K562 (cell line): Measurements from ENCODE around the gene ERGIC1. TPM values are rescaled to one million over a fixed set of nuclear protein-coding genes. Genes with fewer than 3 reads are reported as not detected.
A peak's percentile ranks its signal among the peaks of the same experiment; 100 is the strongest.

Source experiments
- ASH1L ChIP-seq: fragments of 450-650 bp; IDR thresholded peaks from 2 replicates; pipeline ENCODE4 v1.6.1; 2018; ENCODE audit warnings: borderline replicate concordance, mild to moderate bottlenecking, low read depth; ENCODE audit not compliant: partially characterized antibody
- BRF1 ChIP-seq: IDR thresholded peaks from 3 replicates; pipeline ENCODE4 v1.6.1; 2011; ENCODE audit warnings: borderline replicate concordance, mild to moderate bottlenecking; ENCODE audit not compliant: insufficient read length; ENCODE audit errors: extremely low read depth
- NELFE ChIP-seq: IDR thresholded peaks from 2 replicates; pipeline ENCODE4 v1.6.1; 2011; ENCODE audit warnings: mild to moderate bottlenecking; ENCODE audit not compliant: insufficient read depth, insufficient read length
- NFYB ChIP-seq: IDR thresholded peaks from 2 replicates; pipeline ENCODE4 v1.6.1; 2011; ENCODE audit warnings: mild to moderate bottlenecking, moderate library complexity; ENCODE audit not compliant: insufficient read length; ENCODE audit errors: extremely low read depth
- NR4A1 ChIP-seq, 2 experiments: fragments of 250-450 bp in 1 of 2; fragments of 450-650 bp in 1 of 2; sonication (Bioruptor Pico) in 1 of 2; IDR thresholded peaks; 2 replicates each; pipeline versions ENCODE4 v1.4.0 to v1.6.1; 2016 to 2020; ENCODE audit warnings: mild to moderate bottlenecking in 2 of 2, missing compliant biosample characterization in 1 of 2, missing genetic modification characterization in 1 of 2, moderate library complexity in 1 of 2
- POLR3A ChIP-seq: IDR thresholded peaks from 2 replicates; pipeline ENCODE4 v1.6.1; 2011; ENCODE audit warnings: borderline replicate concordance, mild to moderate bottlenecking, moderate library complexity; ENCODE audit not compliant: insufficient read length, insufficient read depth; ENCODE audit errors: extremely low read depth
- RBM15 ChIP-seq: fragments of 200-400 bp; formaldehyde crosslinking; IDR thresholded peaks from 2 replicates; pipeline ENCODE4 v1.6.1; 2018; ENCODE audit warnings: mild to moderate bottlenecking, low read length, moderate library complexity; ENCODE audit not compliant: insufficient read depth
- SAFB ChIP-seq: fragments of 200-400 bp; formaldehyde crosslinking; IDR thresholded peaks from 2 replicates; pipeline ENCODE4 v1.6.1; 2017; ENCODE audit warnings: low read depth, low read length, borderline replicate concordance
- SMAD4 ChIP-seq: fragments of 250-450 bp; sonication (Bioruptor Pico); conservative IDR thresholded peaks from 2 replicates; pipeline ENCODE4 v1.8.0; 2021; ENCODE audit warnings: inconsistent platforms, mild to moderate bottlenecking, moderate library complexity
- TRIM24 ChIP-seq, 2 experiments: fragments of 450-650 bp; IDR thresholded peaks; 2 replicates each; pipeline ENCODE4 v1.6.1; 2016
- YBX1 ChIP-seq: fragments of 450-650 bp; IDR thresholded peaks from 2 replicates; pipeline ENCODE4 v1.7.1; 2016; ENCODE audit warnings: mild to moderate bottlenecking
- ZC3H4 ChIP-seq: sonication (generic); formaldehyde crosslinking; IDR thresholded peaks from 2 replicates; pipeline ENCODE4 v1.9.0; 2021; ENCODE audit warnings: missing genetic modification reagents, borderline replicate concordance
- ZNF311 ChIP-seq: fragments of 250-450 bp; sonication (Bioruptor Pico); IDR thresholded peaks from 2 replicates; pipeline ENCODE4 v1.4.0; 2020; ENCODE audit warnings: mild to moderate bottlenecking, moderate library complexity
- polyA plus RNA-seq, 8 experiments: library from polyadenylated mRNA; depleted of rRNA in 4 of 8; stranded (reverse) in 5 of 8; unstranded in 3 of 8; fragments of >200 nt; fragmentation: Nextera tagmentation in 2 of 8; fragmentation: Illumina TruSeq in 1 of 8; extraction: Ambion mirVana in 2 of 8; extraction: Trizol in 1 of 8; gene quantifications; 2 replicates each; pipeline versions ENCODE4 v1.2.1 to v1.2.3, GENCODE V29; 2011 to 2014; ENCODE audit warnings: inconsistent platforms in 1 of 8, missing spikeins in 1 of 8
- total RNA-seq, 7 experiments: library from RNA; depleted of rRNA in 6 of 7; stranded (reverse); fragments of >200 nt in 6 of 7; fragmentation: Illumina TruSeq in 2 of 7; extraction: Trizol in 2 of 7; gene quantifications; 2 replicates each; pipeline versions ENCODE4 v1.2.1 to v1.2.3, GENCODE V29; 2011 to 2021; ENCODE audit warnings: low replicate concordance in 1 of 7
- TF ChIP-seq, protein P1 (sequence below): sonication (generic); formaldehyde crosslinking; IDR thresholded peaks from 2 replicates; pipeline ENCODE4 v1.8.0; 2022; ENCODE audit warnings: missing genetic modification reagents, mild to moderate bottlenecking, moderate library complexity, borderline replicate concordance
- TF ChIP-seq, protein P2 (sequence below): fragments of 450-650 bp; IDR thresholded peaks from 2 replicates; pipeline ENCODE4 v1.6.1; 2017; ENCODE audit warnings: antibody characterized with exemption, mild to moderate bottlenecking
- TF ChIP-seq, protein P3 (sequence below): sonication (generic); formaldehyde crosslinking; IDR thresholded peaks from 2 replicates; pipeline ENCODE4 v1.8.0; 2023; ENCODE audit warnings: mild to moderate bottlenecking, missing genetic modification reagents

The ERGIC1 gene
- total and polyA plus RNA-seq, 9 of the 15 experiments (the other 6 are each of a cell fraction or from before 2014, with no cell fraction given) = 5.5 to 68.4 (median 36.4) TPM

DNA sequence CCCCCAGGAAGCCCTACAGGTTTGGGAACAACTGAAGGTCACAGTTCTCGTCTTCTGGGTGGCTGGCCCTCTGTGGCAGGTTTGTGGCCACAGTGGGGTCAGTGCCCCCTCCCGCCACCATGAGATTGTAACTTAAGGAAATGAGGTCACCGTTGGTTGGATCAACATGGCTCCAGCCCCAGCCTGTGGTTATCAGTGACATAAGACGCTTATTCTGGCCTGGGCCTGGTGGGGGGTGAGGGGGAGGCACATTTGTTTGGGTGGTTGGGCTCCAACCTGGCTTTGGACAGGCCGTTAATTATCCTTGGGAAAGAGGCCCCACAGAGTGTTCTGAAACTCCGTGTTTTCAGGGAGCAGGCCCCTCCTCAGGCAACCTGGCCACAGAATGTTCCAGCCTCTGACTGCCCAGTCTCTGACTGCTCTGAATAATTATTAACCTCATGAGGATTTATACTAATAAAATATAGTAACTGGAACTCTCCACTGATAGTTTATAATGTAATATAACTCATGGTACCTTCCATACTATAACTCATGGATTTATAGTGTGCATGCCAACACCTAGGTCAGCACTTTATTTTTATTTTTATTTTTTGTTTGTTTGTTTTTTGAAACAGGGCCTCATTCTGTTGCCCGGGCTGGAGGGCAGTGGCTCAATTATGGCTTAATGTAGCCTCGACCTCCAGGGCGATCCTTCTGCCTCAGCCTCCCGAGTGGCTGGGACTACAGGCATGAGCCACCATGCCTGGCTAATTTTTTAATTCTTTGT is 67.1 kb downstream of the ERGIC1 start (continued):
- TF ChIP-seq POLR3A (no peak), BRF1 (no peak), YBX1 (no peak), NFYB (no peak), RBM15 (no peak), SMAD4 (CRISPR knock-in tag) (peak; percentile 97), NR4A1 (CRISPR knock-in tag; IDR thresholded peaks at IDR 0.05) (no peak), NR4A1 (tag; IDR thresholded peaks at IDR 0.05) (peak; percentile 54; the same call in 1 of the 2 replicates), ASH1L (no peak), NELFE (no peak), SAFB (no peak), ZNF311 (CRISPR knock-in tag) (no peak), TRIM24 (IDR thresholded peaks at IDR 0.05) (peak; percentile 46 to 57; a peak in 2 of 4 replicates), ZC3H4 (no peak)
- TF ChIP-seq, protein P1, sequence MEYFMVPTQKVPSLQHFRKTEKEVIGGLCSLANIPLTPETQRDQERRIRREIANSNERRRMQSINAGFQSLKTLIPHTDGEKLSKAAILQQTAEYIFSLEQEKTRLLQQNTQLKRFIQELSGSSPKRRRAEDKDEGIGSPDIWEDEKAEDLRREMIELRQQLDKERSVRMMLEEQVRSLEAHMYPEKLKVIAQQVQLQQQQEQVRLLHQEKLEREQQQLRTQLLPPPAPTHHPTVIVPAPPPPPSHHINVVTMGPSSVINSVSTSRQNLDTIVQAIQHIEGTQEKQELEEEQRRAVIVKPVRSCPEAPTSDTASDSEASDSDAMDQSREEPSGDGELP (CRISPR knock-in tag) = peak; percentile 79; the same call in 1 of the 2 replicates
- TF ChIP-seq, protein P2, sequence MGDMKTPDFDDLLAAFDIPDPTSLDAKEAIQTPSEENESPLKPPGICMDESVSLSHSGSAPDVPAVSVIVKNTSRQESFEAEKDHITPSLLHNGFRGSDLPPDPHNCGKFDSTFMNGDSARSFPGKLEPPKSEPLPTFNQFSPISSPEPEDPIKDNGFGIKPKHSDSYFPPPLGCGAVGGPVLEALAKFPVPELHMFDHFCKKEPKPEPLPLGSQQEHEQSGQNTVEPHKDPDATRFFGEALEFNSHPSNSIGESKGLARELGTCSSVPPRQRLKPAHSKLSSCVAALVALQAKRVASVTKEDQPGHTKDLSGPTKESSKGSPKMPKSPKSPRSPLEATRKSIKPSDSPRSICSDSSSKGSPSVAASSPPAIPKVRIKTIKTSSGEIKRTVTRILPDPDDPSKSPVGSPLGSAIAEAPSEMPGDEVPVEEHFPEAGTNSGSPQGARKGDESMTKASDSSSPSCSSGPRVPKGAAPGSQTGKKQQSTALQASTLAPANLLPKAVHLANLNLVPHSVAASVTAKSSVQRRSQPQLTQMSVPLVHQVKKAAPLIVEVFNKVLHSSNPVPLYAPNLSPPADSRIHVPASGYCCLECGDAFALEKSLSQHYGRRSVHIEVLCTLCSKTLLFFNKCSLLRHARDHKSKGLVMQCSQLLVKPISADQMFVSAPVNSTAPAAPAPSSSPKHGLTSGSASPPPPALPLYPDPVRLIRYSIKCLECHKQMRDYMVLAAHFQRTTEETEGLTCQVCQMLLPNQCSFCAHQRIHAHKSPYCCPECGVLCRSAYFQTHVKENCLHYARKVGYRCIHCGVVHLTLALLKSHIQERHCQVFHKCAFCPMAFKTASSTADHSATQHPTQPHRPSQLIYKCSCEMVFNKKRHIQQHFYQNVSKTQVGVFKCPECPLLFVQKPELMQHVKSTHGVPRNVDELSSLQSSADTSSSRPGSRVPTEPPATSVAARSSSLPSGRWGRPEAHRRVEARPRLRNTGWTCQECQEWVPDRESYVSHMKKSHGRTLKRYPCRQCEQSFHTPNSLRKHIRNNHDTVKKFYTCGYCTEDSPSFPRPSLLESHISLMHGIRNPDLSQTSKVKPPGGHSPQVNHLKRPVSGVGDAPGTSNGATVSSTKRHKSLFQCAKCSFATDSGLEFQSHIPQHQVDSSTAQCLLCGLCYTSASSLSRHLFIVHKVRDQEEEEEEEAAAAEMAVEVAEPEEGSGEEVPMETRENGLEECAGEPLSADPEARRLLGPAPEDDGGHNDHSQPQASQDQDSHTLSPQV = peak; percentile 89
- TF ChIP-seq, protein P3, sequence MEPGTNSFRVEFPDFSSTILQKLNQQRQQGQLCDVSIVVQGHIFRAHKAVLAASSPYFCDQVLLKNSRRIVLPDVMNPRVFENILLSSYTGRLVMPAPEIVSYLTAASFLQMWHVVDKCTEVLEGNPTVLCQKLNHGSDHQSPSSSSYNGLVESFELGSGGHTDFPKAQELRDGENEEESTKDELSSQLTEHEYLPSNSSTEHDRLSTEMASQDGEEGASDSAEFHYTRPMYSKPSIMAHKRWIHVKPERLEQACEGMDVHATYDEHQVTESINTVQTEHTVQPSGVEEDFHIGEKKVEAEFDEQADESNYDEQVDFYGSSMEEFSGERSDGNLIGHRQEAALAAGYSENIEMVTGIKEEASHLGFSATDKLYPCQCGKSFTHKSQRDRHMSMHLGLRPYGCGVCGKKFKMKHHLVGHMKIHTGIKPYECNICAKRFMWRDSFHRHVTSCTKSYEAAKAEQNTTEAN (CRISPR knock-in tag) = no peak
